Pancreas (tissue), 10 donors: ENCODE measurements around the gene C17orf100. TPM values are rescaled to one million over a fixed set of nuclear protein-coding genes. Genes with fewer than 3 reads are reported as not detected.

ENCODE experiments used
- ATAC-seq, 4 donors: fragments of 200-7000 bp; cut with Tn5 transposase; one replicate each; pipeline versions ENCODE4 v1.8.0 to v1.9.1; 2020; ENCODE audit warnings: mild to moderate bottlenecking in 4 of 4, moderate library complexity in 4 of 4
- DNase-seq, 6 donors: peaks; one replicate each; pipeline ENCODE4 v3.0.0-alpha.2; 2020
- FAIRE-seq: peaks from 2 replicates; lab custom pipeline; 2012; peaks lifted over from hg19 to GRCh38; lab: Jason Lieb, UNC
- H3K27ac ChIP-seq, 4 donors: fragments of 200-600 bp; sonication (generic); 1 replicate in 3 of 4; 2 replicates in 1 of 4; pipeline versions ENCODE4 v1.5.0 to v1.8.0; 2020
- H3K27me3 ChIP-seq, 4 donors: fragments of 200-600 bp; one replicate each; pipeline ENCODE4 v1.8.0; 2021
- H3K36me3 ChIP-seq, 3 donors: fragments of 200-600 bp; sonication (generic) in 1 of 3; one replicate each; pipeline versions ENCODE4 v1.5.0 to v1.8.0; 2020 to 2021
- H3K4me1 ChIP-seq, 3 donors: fragments of 200-600 bp; one replicate each; pipeline ENCODE4 v1.8.0; 2021
- H3K4me3 ChIP-seq, 4 donors: fragments of 200-600 bp; sonication (generic) in 2 of 4; one replicate each; pipeline versions ENCODE4 v1.5.0 to v1.8.0; 2020 to 2021
- H3K9me3 ChIP-seq, 4 donors: fragments of 200-600 bp; one replicate each; pipeline ENCODE4 v1.8.0; 2021
- CTCF ChIP-seq, 4 donors: fragments of 200-600 bp; sonication (generic) in 3 of 4; IDR thresholded peaks; one replicate each; pipeline versions ENCODE4 v1.5.0 to v1.8.0; 2021; ENCODE audit warnings: antibody characterized with exemption in 4 of 4
- WGBS, 2 donors: extraction: QIAGEN DNeasy Blood & Tissue Kit; methylation state at CpG; one replicate each; pipeline ENCODE4 v1.1.7; 2013; 5-methylcytosine and 5-hydroxymethylcytosine counted together
- intact Hi-C, 3 donors: fragments of 100-400 bp; cut with DNase I; formaldehyde crosslinking; loops; one replicate each; pipeline versions ENCODE4 v1.11.1 to v1.14.2; 2022
- polyA plus RNA-seq, 2 donors: library from polyadenylated mRNA; stranded (reverse); fragments of 200-250 nt; gene quantifications; one replicate each; pipeline ENCODE4 v1.2.3, GENCODE V29; 2013
- total RNA-seq, 6 donors: library from RNA; stranded (reverse); fragmentation: NEBNext Ultra II Directional in 4 of 6; extraction: Animal tissue kit (Norgen Biotek cat#: 25700) in 4 of 6; gene quantifications; one replicate each; pipeline versions ENCODE4 v1.2.1 to v1.2.4, GENCODE V29; 2021 to 2023
- donor health status: healthy with polysubstance abuse.
- donor health status: DM: no; HTN: no; CAD: no; lungs with moderate emphysema.
- donor health status: DM: no; HTN: no; CAD: no.
- donor health status: control.
- donor health status: control.
- donor health status: Bipolar disorder and iron deficiency.
- donor health status: DM: yes; HTN: yes; CAD: no.
- donor health status: DM: no; HTN: no; CAD: no.
- donor health status: DM: no; HTN: no; CAD: no.
- donor health status: DM: yes; HTN: yes; CAD: no.

C17orf100 gene
- total and polyA plus RNA-seq, 8 donors: 0.91 to 5.8 (median 2.4) TPM

- Histone ChIP-seq H3K27ac (no peak overlapping the region), H3K36me3 (no peaks in the 10 kb centered on the region), H3K27me3 (no peaks in the 10 kb centered on the region), H3K4me3 (no peak overlapping the region), H3K4me1 (no peaks in the 10 kb centered on the region), H3K9me3 (no peaks in the 10 kb centered on the region)
- ATAC-seq (no peak), FAIRE-seq (no peak), DNase-seq (no peak)
- TF ChIP-seq CTCF (IDR thresholded peaks at IDR 0.05): no peak
- intact Hi-C loops: no loop called here
- 75 to 91% methylated on average over 6 to 7 of the region's 7 CpGs for WGBS, 2 donors
Observed at GRCh38 chr17:6677946-6678345, 26.4 kb downstream of the C17orf100 start.

GRCh38 chr17:6679241-6679640 is 27.7 kb downstream of the C17orf100 start:
- DNase-seq (no peak), FAIRE-seq (no peak), ATAC-seq (no peak)
- Histone ChIP-seq H3K4me1 (no peaks in the 10 kb centered on the region), H3K36me3 (no peaks in the 10 kb centered on the region), H3K9me3 (no peaks in the 10 kb centered on the region), H3K27ac (no peak overlapping the region), H3K27me3 (no peaks in the 10 kb centered on the region), H3K4me3 (no peak overlapping the region)
- 78 to 86% methylated on average over 6 of the region's 6 CpGs for WGBS, 2 donors
- no peak for TF ChIP-seq CTCF (IDR thresholded peaks at IDR 0.05)
- intact Hi-C loops: no loop called here

- FAIRE-seq (no peak), DNase-seq (no peak), ATAC-seq (no peak)
- Histone ChIP-seq H3K36me3 (no peaks in the 10 kb centered on the region), H3K4me1 (no peaks in the 10 kb centered on the region), H3K4me3 (no peak overlapping the region), H3K27ac (no peak overlapping the region), H3K9me3 (no peaks in the 10 kb centered on the region), H3K27me3 (no peaks in the 10 kb centered on the region)
- no peak for TF ChIP-seq CTCF (IDR thresholded peaks at IDR 0.05)
- intact Hi-C loops: no loop called here
- 53 to 58% methylated on average over 4 of the region's 4 CpGs for WGBS, 2 donors
Observed at GRCh38 chr17:6681176-6681575, 29.6 kb downstream of the C17orf100 start.

GRCh38 chr17:6681671-6682070 is 30.1 kb downstream of the C17orf100 start:
- Histone ChIP-seq H3K4me1 (no peaks in the 10 kb centered on the region), H3K27ac (no peak overlapping the region)

More at GRCh38 chr17:6681671-6682070, 30.1 kb downstream of the C17orf100 start:
- ATAC-seq (no peak), FAIRE-seq (no peak), DNase-seq (no peak)
- H3K27me3 ChIP-seq: no peaks in the 10 kb centered on the region
- intact Hi-C loops: no loop called here
- H3K4me3 ChIP-seq: no peak overlapping the region
- H3K9me3 ChIP-seq: no peaks in the 10 kb centered on the region
- WGBS, 2 donors: 79 to 87% methylated on average over 5 of the region's 5 CpGs
- TF ChIP-seq CTCF (IDR thresholded peaks at IDR 0.05): no peak
- H3K36me3 ChIP-seq: no peaks in the 10 kb centered on the region
